KMS-11 (cell line): ENCODE results near the gene TARS3.

ENCODE experiments used
- H2AFZ ChIP-seq: fragments of 200-600 bp; sonication (generic); 2 replicates; pipeline ENCODE4 v1.6.1; 2016; ENCODE audit warnings: antibody characterized with exemption, mixed run types, low read depth
- H3K27ac ChIP-seq: fragments of 200-600 bp; sonication (generic); 2 replicates; pipeline ENCODE4 v1.6.1; 2016; ENCODE audit warnings: mild to moderate bottlenecking, mixed run types
- H3K27me3 ChIP-seq: fragments of 200-600 bp; sonication (generic); 2 replicates; pipeline ENCODE4 v1.6.1; 2017; ENCODE audit warnings: mild to moderate bottlenecking, low read depth, mixed run types, moderate library complexity; ENCODE audit not compliant: insufficient read depth
- H3K36me3 ChIP-seq: fragments of 200-600 bp; sonication (generic); 2 replicates; pipeline ENCODE4 v1.6.1; 2017; ENCODE audit warnings: mild to moderate bottlenecking, mixed run types; ENCODE audit not compliant: insufficient read depth
- H3K4me1 ChIP-seq: fragments of 200-600 bp; sonication (generic); 2 replicates; pipeline ENCODE4 v1.6.1; 2016; ENCODE audit warnings: mild to moderate bottlenecking, low read depth, mixed run types; ENCODE audit not compliant: poor library complexity, severe bottlenecking
- H3K4me2 ChIP-seq: fragments of 200-600 bp; sonication (generic); 2 replicates; pipeline ENCODE4 v1.7.0; 2016; ENCODE audit warnings: mild to moderate bottlenecking, mixed run types
- H3K4me3 ChIP-seq: fragments of 200-600 bp; sonication (generic); IDR thresholded peaks from 2 replicates; pipeline ENCODE4 v1.6.1; 2017; ENCODE audit warnings: low read depth, low read length, mixed read lengths; ENCODE audit not compliant: insufficient read depth
- H3K79me2 ChIP-seq: fragments of 200-600 bp; sonication (generic); 2 replicates; pipeline ENCODE4 v1.6.1; 2016; ENCODE audit warnings: low read depth, mixed run types; ENCODE audit not compliant: insufficient read depth
- H3K9ac ChIP-seq: fragments of 200-600 bp; sonication (generic); 2 replicates; pipeline ENCODE4 v1.6.1; 2016; ENCODE audit warnings: mild to moderate bottlenecking, mixed run types
- H4K20me1 ChIP-seq: fragments of 200-600 bp; sonication (generic); 2 replicates; pipeline ENCODE4 v1.6.1; 2016; ENCODE audit warnings: mild to moderate bottlenecking, mixed run types; ENCODE audit not compliant: insufficient read depth
- TF ChIP-seq, protein P1 (sequence below): fragments of 200-600 bp; sonication (generic); conservative IDR thresholded peaks from 2 replicates; pipeline ENCODE4 v1.6.1; 2017; ENCODE audit warnings: low read depth, mild to moderate bottlenecking, antibody characterized with exemption, low read length, moderate library complexity, mixed read lengths

The TARS3 gene

DNA sequence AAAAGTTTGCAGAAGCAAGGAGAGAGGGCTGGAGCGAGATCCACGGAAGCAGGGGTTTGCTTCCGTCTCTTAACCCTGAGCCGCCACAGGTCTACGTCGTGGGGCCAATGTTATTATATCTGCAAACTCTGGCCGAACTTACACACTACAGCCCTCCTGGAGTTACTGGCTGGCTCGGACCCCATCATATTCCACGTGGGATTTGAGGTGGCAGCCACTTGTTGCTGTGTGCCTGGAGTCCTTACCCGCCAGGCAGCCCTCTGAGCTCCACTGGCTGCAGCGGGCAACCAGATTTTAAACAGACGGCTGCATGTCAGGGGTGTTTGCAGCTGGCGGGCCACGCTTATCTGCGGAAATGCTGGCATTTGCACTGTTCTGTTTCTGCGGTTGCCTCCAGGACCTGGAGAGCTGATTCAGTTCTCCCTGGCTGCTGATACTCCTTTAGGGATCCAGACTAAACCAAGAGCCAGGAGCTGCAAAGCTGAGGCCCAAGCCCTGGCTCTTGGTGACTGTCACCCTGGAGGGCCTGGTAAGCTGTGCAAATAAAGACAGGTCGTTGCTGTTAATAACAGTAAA lies 106.8 kb downstream of the TARS3 start:
- Histone ChIP-seq H3K4me2 (no peak overlapping the region), H3K4me3 (no peak overlapping the region), H2AFZ (no peak overlapping the region), H3K4me1 (peaks cover 43% of the 10 kb centered on the region), H4K20me1 (no peaks in the 10 kb centered on the region), H3K27me3 (no peaks in the 10 kb centered on the region), H3K36me3 (no peaks in the 10 kb centered on the region), H3K9ac (no peak overlapping the region), H3K27ac (no peak overlapping the region), H3K79me2 (no peaks in the 10 kb centered on the region)
- TF ChIP-seq, protein P1, sequence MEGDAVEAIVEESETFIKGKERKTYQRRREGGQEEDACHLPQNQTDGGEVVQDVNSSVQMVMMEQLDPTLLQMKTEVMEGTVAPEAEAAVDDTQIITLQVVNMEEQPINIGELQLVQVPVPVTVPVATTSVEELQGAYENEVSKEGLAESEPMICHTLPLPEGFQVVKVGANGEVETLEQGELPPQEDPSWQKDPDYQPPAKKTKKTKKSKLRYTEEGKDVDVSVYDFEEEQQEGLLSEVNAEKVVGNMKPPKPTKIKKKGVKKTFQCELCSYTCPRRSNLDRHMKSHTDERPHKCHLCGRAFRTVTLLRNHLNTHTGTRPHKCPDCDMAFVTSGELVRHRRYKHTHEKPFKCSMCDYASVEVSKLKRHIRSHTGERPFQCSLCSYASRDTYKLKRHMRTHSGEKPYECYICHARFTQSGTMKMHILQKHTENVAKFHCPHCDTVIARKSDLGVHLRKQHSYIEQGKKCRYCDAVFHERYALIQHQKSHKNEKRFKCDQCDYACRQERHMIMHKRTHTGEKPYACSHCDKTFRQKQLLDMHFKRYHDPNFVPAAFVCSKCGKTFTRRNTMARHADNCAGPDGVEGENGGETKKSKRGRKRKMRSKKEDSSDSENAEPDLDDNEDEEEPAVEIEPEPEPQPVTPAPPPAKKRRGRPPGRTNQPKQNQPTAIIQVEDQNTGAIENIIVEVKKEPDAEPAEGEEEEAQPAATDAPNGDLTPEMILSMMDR, result no peak

DNA sequence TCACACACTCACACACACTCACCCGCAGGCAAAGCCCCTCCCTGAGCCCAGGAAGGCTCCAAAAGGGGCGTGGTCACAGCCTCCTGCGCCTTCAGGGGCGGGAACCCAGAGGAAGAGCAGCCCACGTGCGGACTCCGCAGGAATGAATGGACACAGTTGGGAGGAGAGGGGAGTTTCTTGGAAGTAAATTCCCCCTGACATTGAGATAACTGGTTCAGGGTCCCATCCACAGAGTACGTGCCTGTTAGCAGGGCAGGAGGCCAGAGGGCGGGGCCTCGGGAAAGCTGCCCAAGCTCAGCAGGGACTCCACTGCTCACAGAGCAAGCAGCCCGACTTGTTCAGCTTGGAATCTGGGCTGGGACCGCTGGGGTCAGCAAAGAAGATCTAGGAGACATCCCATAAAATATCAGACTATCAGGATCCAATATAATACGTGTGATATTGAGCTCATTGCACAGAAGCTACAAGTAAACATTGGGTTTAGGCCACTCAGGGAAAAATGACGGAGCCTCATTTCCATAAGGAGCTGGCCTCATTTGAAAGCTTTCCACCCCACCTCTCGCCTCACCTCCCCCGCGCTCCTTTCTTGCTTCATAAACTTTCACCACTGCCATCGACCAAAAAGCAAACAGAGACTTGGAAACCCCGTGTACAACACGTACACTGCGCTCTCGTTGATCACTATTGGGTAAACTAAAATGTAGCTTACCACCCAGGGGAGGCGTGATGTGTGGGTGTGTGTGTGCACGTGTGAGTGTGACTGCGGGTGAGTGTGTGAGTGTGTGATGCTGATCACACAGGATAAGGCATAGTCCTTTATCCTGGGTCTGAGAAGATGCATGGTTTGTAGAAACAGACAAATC lies 108.1 kb downstream of the TARS3 start:
- H3K4me2 ChIP-seq, result no peak overlapping the region
- H3K4me3 ChIP-seq, result no peak overlapping the region
- no peaks in the 10 kb centered on the region for H3K36me3 ChIP-seq
- H3K27me3 ChIP-seq, result no peaks in the 10 kb centered on the region
- H3K4me1 ChIP-seq, result peaks cover 31% of the 10 kb centered on the region
- H3K27ac ChIP-seq, result no peak overlapping the region
- H4K20me1 ChIP-seq, result no peaks in the 10 kb centered on the region
- no peak overlapping the region for H2AFZ ChIP-seq
- no peaks in the 10 kb centered on the region for H3K79me2 ChIP-seq
- TF ChIP-seq, protein P1, result no peak
- no peak overlapping the region for H3K9ac ChIP-seq

DNA sequence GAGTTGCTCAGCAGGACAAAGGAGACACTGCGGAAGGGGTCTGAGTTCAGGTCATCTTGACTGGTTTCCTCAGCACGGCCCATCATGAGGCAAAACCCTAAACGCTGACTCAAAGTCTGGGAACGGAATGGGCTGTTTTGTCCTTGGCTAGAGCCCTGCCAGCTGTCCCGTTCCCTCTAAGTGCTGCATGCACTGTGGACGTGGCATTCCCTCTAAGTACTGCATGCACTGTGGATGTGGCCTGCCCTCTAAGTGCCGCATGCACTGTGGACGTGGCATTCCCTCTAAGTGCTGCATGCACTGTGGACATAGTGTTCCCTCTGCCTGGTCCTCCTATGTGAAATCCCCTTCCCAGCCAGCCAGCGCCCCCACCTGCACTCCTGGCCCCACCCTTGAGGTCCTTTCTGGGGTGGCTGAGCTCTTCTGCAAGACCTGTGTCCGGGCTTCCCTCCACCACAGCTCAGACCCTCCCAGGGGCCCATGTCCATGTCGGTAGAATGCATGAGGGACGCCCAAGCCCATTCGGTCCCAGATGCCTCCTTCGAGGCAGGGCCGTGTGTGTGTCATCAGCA lies 108.8 kb downstream of the TARS3 start:
- TF ChIP-seq, protein P1, result no peak
- Histone ChIP-seq H3K9ac (no peak overlapping the region), H3K27ac (no peak overlapping the region), H4K20me1 (no peaks in the 10 kb centered on the region), H3K79me2 (no peaks in the 10 kb centered on the region), H2AFZ (no peak overlapping the region), H3K4me1 (peaks cover 24% of the 10 kb centered on the region), H3K36me3 (no peaks in the 10 kb centered on the region), H3K4me2 (no peak overlapping the region), H3K4me3 (no peak overlapping the region), H3K27me3 (no peaks in the 10 kb centered on the region)

DNA sequence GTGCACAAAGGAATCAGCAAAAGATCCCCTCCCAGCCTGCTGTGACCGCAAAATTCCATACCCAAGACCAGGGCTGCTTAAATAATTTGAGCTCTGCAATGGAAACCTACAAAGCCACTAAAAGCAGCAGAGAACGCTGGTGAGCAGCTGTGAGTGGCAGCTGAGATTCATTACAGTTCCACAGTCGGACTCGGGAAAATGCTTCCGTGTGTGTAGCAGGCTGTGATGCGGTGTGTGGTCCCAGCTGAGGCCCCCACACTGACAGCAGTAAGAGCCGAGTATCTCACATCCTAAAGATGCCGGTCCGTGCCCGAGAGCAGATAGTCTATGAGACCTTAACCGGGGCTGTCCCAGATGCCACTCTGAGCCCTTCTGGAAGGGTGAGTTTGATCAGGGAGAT lies 109.5 kb downstream of the TARS3 start:
- Histone ChIP-seq H3K4me3 (no peak overlapping the region), H3K79me2 (no peaks in the 10 kb centered on the region), H3K9ac (no peak overlapping the region), H3K4me2 (no peak overlapping the region), H3K36me3 (no peaks in the 10 kb centered on the region), H3K4me1 (peaks cover 17% of the 10 kb centered on the region), H2AFZ (no peak overlapping the region), H3K27me3 (no peaks in the 10 kb centered on the region), H3K27ac (no peak overlapping the region), H4K20me1 (no peaks in the 10 kb centered on the region)
- TF ChIP-seq, protein P1, result no peak
